Measurements from ENCODE around the gene FXYD3.

FXYD3 gene

GRCh38 chr19:35164418-35164817 lies 48.8 kb downstream of the FXYD3 start:
- no peak for DNase-seq

GRCh38 chr19:35165200-35166058 lies 49.8 kb downstream of the FXYD3 start:
- DNase-seq = no peak

GRCh38 chr19:35166100-35167063 lies 50.8 kb downstream of the FXYD3 start:
- DNase-seq = no peak

GRCh38 chr19:35167251-35168119 lies 51.9 kb downstream of the FXYD3 start:
- no peak for DNase-seq

- no peak for DNase-seq
Observed at GRCh38 chr19:35168196-35168595, 52.6 kb downstream of the FXYD3 start.

- DNase-seq = no peak
Observed at GRCh38 chr19:35169221-35169995, 53.8 kb downstream of the FXYD3 start.

- no peak for DNase-seq
Observed at GRCh38 chr19:35170359-35171061, 54.9 kb downstream of the FXYD3 start.

- DNase-seq = no peak
Observed at GRCh38 chr19:35171730-35172129, 56.1 kb downstream of the FXYD3 start.
